Activated CD8-positive, alpha-beta memory T cell treated with anti-CD3 and anti-CD28 coated beads for 4 hours (primary cell): ENCODE measurements around the gene CAMK1D.
A peak's percentile ranks its signal among the peaks of the same experiment; 100 is the strongest.
"Not testable (repeated sequence)": the region's sequence is repeated elsewhere in the genome, so short reads cannot be mapped to it uniquely, and the experiment has no call there.

Experiments used
- DNase-seq, 2 donors: peaks; one replicate each; pipeline ENCODE4 v3.0.0-alpha.2; 2020; ENCODE audit warnings: low read depth in 2 of 2

The CAMK1D gene

DNA sequence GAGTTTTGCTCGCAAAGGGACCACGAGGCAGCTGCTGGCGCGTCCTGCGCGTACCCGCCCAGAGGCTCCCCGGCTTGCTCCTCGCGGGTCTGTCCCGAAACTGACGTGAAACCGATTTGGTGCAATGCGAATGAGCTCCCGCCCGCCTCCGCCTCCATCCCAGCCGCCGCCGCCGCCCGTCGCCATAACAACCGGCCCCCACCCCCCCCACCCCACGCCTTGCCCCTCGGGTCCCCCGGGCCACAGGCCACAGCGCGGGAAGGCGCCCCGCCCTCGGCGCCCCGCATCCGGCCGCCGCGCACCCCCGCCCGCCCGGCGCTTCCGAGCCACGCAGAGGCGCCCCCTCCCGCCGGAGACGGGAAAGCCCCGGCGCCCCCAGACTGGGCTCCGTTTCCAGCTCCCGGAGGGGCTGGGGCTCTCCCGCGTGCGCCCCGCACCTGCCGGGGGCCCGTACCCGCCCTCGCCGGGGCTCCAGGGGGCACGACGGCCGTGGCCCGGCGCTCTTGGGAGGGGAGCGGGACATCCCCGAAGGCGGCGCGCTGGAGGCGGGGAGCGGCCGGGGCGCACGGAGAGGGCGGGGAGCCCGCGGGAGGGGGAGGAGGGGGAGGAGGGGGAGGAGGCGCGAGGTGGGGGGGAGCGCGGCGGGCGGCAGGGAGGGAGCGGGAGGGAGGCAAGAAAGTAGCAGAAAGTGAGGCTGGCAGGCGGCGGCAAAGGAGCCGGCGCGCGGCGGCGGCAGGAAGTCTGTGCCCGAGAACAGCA is at the start of gene CAMK1D:
CAMK1D (plus strand) TSS at position 678 of the 759 bp plus-strand sequence.
- peak; percentile 73 to 85 for DNase-seq

- not testable (repeated sequence) for DNase-seq
These were observed 48.3 kb upstream of the CAMK1D start for GRCh38 chr10:12301036-12301435.

DNA sequence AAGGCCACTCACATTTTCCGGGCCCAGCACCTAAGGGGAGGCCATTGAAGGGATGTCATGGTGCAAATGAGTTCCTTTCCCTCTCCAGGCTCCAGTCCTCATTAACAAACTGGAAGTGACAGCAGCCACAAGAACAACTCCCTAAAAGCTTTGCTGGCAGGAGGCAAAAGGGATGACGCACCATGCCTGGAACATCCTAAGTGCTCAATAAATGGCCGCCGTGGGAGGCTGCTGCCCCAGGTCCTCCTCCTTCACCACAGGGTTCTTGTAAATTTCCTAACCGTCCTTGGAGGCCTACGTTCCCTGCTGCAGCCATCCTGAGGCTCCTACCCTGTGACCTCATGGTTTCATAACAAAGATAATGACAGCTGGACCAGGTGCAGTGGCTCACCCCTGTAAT is 41.3 kb upstream of the CAMK1D start:
- no peak for DNase-seq

DNA sequence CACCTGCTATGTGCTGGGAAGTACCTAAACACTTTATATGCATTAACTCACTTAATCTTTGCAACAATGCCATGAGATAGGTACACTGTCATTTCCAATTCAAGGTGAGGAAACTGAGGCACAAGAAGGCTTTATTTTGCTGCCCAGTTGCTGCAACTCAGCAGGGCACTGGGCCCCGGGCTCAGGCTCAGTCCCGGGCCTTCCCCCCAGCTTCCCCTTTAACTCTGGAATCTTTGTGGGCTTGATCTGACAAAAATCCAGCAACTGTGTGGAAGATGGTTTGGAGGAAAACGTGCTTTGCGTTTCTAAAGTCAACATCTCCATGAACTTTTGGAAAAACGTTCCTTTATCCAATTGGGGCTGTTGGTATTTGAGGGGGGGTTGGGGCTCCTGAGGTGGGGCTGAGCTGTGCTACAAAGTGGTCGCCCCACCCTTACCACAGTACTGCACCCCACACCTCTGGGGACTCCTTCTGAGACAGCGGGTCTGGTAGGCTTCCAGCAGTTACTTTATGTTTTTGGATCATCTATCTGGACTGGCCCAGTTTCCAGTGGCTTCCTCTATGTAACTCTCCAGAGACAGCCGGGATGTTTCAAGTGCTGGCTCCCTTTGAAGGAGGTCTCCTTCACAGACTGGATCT is 40.5 kb upstream of the CAMK1D start:
- DNase-seq, result no peak

- not testable (repeated sequence) for DNase-seq
These were observed 39.6 kb upstream of the CAMK1D start for GRCh38 chr10:12309783-12310182.

GRCh38 chr10:12314836-12315235 is 34.5 kb upstream of the CAMK1D start:
- DNase-seq, result no peak

DNA sequence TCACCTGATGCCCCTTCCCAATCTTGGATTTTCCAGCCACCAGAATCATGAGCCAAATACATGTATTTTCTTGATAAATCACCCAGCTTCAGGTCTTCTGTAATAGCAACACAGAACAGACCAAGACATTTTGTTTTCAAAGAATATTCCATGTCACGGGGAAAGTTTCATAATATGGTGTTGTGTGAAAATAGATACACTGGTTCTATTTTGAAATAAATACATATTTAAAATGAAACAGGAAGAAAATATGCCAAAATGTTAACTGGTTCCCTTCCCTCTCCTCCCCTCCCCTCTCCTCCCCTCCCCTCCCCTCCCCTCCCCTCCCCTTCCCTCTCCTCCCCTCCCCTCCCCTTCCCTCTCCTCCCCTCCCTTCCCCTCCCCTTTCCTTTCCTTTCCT is 30.3 kb upstream of the CAMK1D start:
- DNase-seq, result no peak

DNA sequence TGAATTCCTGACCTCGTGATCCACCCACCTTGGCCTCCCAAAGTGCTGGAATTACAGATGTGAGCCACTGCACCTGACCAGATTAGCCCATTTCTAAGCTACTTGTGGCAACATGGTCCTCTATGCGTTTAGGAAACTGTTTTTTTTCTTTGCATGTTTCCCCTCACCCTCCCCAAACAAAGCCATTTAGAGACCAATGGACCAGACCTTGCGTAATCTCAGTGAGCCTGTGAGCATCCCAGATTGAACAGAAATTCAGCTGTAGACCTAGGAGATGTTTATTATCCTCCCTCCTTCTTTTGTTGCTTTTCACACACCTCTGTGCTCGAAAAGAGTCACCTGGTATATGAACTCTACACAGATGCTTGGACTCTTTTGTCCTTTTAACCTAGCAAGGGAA is 28.5 kb upstream of the CAMK1D start:
- no peak for DNase-seq

DNA sequence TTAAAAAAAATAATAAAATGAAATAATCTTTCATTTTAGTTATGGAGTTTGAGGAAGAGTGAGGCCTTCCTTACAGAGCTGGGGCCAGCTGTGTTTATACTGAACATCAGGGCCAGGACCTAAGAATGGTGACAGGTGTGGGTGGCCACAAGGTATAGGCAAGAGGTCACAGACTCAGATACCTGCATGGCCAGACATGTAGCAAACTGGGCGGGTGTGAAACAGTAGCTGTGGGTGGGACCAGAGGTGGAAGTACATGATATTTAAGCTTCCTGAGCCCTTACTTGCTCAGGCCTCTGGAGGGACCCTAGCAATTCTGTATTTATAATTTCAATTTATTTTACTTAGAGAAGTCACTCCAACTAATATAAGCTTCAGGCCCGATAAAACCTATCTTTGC is 27.7 kb upstream of the CAMK1D start:
- DNase-seq, result no peak

DNA sequence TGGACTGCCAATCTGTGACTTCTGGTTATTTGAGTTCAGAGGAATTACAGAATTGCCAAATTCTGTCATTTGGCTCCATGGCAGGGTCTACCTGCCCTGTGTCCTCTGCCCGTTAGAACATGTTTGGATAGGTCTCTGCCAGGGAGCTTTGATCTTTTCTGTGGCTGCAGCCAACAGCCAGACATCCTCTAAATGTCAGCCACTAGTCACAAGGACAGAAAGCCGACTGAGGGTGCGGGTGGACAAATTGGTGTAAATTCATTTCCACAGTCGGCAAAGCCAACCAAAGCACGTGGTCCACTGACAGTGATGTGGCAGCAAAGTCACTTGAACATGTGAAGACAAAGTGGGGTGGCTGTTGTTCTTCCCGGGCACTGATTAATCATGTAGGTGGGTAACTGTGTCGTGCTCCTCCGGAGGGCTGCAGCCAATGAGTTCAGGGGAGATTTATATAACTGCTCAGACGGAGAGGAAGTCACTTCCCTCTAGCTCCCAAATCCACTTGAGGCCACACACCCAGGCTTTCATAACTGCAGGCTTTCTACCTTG is 26.7 kb upstream of the CAMK1D start:
- no peak for DNase-seq

GRCh38 chr10:12324530-12324929 is 24.8 kb upstream of the CAMK1D start:
- no peak for DNase-seq

DNA sequence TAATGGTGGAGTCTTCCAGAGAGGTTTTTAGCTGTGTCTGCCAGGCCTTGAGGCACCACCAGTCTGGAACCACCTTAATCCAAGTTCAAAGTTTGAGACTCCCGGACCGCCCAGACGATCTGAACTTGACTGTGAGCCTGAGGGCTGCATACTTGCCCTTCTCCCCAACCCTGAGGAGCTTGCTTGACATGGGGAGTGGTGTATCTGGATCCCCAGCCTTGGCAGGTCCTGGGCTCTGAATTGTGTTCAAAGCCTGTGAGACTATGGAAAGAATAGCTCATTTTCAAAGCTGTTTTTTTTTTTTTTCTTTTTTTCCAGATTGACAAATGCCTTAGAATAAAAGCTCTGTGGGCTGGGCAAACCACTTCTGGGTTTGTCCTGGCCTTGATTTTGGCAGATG is 22.3 kb upstream of the CAMK1D start:
- DNase-seq, result no peak

- no peak for DNase-seq
These were observed 21.9 kb upstream of the CAMK1D start for GRCh38 chr10:12327476-12327875.

- not testable (repeated sequence) for DNase-seq
These were observed 21.0 kb upstream of the CAMK1D start for GRCh38 chr10:12328312-12328711.

DNA sequence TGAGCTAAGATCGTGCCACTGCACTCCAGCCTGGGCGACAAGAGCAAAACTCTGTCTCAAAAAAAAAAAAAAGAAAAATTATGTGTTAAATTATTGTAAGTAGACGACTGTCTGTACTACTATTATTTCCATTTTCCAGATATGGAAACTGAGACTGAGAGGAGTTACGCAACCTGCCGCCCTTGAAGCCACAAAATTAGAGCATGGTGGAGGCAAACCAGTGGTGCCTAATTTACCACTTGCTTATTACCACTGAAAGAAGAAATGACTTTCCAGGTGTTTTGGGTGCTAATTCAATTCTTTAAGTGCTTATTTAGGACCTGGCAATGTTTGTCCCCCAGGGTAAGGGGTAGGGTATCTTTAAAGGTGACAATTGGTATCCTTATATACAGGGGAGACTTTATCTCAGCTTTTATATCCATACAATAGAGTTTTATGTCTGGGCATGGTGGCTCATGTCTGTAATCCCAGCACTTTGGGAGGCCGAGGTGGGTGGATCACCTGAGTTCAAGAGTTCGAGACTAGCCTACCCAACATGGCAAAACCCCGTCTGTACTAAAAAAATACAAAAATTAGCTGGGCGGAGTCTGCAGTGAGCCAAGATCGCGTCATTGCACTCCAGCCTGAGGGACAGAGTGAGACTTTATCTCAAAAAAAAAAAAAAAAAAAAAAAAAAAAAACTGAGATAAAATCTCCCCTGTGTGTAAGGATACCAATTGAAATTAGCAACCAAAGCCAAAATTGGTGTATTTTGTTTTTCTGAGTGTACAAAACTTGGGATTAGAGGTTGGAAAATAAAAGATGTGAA is 16.6 kb upstream of the CAMK1D start:
- no peak for DNase-seq

DNA sequence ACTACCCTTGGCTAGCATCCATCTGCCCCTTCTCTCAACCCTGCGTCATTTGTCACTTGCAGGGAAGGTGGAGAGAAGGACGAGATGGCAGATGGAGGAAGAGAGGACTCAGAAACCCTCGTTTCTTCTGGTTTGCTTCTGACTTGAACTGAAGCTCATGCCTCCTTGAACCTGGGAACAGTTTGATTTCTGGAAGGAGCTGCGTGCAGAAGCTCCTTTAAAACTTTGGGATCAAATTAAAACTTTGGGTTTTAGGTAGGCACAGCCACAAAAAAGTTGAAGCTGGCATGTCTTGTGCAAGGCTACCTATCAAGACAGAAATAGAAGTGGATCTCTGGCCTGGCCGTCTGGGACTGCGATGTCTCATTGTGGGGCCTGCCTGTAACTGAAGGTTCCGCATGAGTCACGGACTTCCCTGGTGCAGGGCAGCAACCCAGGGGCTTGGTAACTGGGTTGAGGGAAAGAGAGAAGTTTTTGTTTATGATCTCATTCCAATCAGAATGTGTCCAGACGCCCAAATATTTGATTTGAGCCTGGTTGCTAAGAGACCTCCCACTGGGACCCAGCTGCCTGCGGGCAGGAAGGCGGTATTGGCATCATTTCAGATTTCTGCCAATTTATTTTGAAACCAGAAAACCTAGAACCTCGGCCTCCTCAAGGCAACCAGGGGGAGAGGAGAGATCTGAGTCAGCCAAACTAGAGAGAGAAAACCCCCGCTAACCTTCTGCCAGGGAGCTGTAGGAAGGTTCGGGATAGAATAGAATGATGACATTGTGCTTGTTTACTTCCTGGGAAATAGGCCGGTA is 15.8 kb upstream of the CAMK1D start:
- DNase-seq, result no peak

DNA sequence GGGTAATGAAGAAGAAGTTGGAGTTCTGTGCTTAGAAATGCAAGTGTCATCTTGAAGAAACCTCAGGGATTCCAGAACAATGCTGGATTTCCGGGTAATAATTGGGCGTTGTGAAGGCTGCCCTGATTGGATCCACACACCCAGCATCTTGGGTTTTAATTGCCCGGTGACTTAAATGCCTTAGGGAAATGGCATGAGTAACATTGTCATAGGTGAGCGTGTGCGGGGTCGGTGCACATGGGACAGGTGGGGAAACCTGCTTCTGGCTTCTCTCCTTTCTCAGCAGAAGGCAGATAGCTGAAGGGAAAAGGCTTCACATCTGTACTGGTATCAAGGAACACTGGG is 15.2 kb upstream of the CAMK1D start:
- DNase-seq, result no peak

GRCh38 chr10:12335169-12335568 is 14.2 kb upstream of the CAMK1D start:
- not testable (repeated sequence) for DNase-seq

DNA sequence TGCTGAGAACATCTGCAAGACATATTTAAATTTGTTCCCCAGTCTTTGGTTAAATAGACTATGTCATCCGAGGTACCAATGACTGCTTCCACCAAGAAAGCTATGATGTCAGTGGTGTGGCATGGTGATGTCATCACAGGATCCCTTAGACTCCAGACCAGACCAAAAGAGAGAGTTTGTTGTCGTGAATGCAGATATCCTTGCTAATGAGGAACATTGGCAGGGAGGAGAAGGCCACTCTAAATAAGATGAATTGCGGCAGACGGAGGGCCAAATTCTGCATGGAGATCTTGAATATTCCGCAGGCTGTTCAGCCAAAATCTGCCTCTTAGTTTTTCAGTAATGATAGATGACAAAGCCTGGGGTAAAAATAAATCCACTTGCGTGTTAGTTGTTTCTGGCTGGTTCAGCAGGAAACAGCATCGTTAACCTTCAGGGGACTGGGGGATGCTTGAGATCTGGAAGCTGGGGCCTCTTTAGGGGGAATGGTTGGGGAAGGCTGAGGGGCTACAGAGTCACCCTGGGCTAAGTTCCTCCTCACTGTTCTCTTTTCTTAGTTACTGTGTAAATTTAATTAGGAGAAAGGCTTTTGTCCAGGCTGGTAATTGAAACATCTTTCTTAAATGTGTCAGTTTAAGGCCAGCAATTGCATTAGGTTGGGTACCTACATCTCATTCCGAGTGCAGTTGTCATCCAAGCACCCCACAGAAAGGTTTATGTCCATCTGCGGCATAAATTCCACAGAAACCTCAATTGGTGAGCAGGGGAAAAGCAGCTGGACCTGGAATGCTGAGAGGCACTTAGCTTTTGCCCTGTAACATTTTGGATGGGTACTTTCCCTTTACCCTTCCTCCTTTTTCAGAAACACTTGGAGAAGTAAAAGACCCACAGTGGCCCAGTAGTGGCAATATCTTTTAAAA is 11.6 kb upstream of the CAMK1D start:
- DNase-seq, result no peak

DNA sequence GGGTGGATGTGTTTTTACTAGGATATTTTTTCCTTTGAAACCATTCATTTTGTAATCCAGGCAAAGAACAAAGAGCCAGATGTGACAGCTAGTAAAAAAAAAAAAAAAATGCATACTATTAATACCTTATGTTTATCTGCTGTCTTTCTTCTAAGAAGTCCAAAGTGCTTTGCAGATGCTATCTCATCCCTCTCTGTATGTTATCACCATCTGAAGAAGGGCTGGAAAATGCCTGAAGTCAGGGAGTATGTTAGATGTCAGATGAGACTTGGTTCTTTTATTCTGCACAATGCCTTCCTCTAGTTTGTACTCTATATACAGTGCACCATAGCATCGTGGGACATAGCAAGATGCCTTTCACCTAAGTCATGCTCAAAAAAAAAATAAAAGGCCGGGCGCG is 10.4 kb upstream of the CAMK1D start:
- DNase-seq, result no peak

GRCh38 chr10:12340371-12340770 is 9.0 kb upstream of the CAMK1D start:
- DNase-seq, result no peak
